ENCODE data around the gene LRP1B. TPM values are rescaled to one million over a fixed set of nuclear protein-coding genes. Genes with fewer than 3 reads are reported as not detected.
A peak's percentile ranks its signal among the peaks of the same experiment; 100 is the strongest.

LRP1B gene
- polyA plus RNA-seq, 6 donors from 2014 or later: not detected

GRCh38 chr2:141490886-141491285, 639.9 kb downstream of the LRP1B start:
- H3K4me3 Mint-ChIP-seq: no peak overlapping the region
- H3K36me3 Mint-ChIP-seq: no peaks in the 10 kb centered on the region
- H3K27me3 Mint-ChIP-seq: no peaks in the 10 kb centered on the region
- ATAC-seq (ENCODE audit: low read depth in 2 of 2): no peak
- H3K27ac Mint-ChIP-seq: no peak overlapping the region
- H3K4me1 Mint-ChIP-seq: no peaks in the 10 kb centered on the region
- DNase-seq: no peak
- H3K9me3 Mint-ChIP-seq: no peaks in the 10 kb centered on the region

- Mint-ChIP-seq H3K27me3 (no peaks in the 10 kb centered on the region), H3K36me3 (no peaks in the 10 kb centered on the region), H3K4me1 (peaks cover 5 to 12% (median 6%) of the 10 kb centered on the region in 3 donors)
Measured at GRCh38 chr2:141482697-141483096, 648.1 kb downstream of the LRP1B start.

GRCh38 chr2:141475801-141476200, 655.0 kb downstream of the LRP1B start:
- DNase-seq: no peak
- H3K4me1 Mint-ChIP-seq: peaks cover 0 to 2% (median 0%) of the 10 kb centered on the region in 3 donors
- no peaks in the 10 kb centered on the region for H3K9me3 Mint-ChIP-seq
- no peak overlapping the region for H3K4me3 Mint-ChIP-seq
- no peaks in the 10 kb centered on the region for H3K27me3 Mint-ChIP-seq
- no peak overlapping the region for H3K27ac Mint-ChIP-seq
- no peaks in the 10 kb centered on the region for H3K36me3 Mint-ChIP-seq
- ATAC-seq (ENCODE audit: low read depth in 2 of 2): no peak

More at GRCh38 chr2:141482697-141483096, 648.1 kb downstream of the LRP1B start:
- Mint-ChIP-seq H3K4me3 (no peak overlapping the region), H3K9me3 (peaks cover 0 to 1% (median 0%) of the 10 kb centered on the region in 7 donors), H3K27ac (no peak overlapping the region)
- DNase-seq (no peak), ATAC-seq (ENCODE audit: low read depth in 2 of 2) (no peak)

- no peak overlapping the region for H3K27ac Mint-ChIP-seq
- DNase-seq (no peak), ATAC-seq (ENCODE audit: low read depth in 2 of 2) (no peak)
- H3K4me3 Mint-ChIP-seq: no peak overlapping the region
- H3K4me1 Mint-ChIP-seq: no peaks in the 10 kb centered on the region
- no peaks in the 10 kb centered on the region for H3K27me3 Mint-ChIP-seq
- H3K36me3 Mint-ChIP-seq: no peaks in the 10 kb centered on the region
- H3K9me3 Mint-ChIP-seq: no peaks in the 10 kb centered on the region
Measured at GRCh38 chr2:141468761-141469160, 662.1 kb downstream of the LRP1B start.

- H3K27ac Mint-ChIP-seq: no peak overlapping the region
- no peaks in the 10 kb centered on the region for H3K9me3 Mint-ChIP-seq
- no peaks in the 10 kb centered on the region for H3K27me3 Mint-ChIP-seq
- H3K4me1 Mint-ChIP-seq: no peaks in the 10 kb centered on the region
- ATAC-seq (ENCODE audit: low read depth in 2 of 2) (no peak), DNase-seq (no peak)
- no peak overlapping the region for H3K4me3 Mint-ChIP-seq
- H3K36me3 Mint-ChIP-seq: no peaks in the 10 kb centered on the region
Measured at GRCh38 chr2:141467331-141467730, 663.5 kb downstream of the LRP1B start.

GRCh38 chr2:141464995-141465394, 665.8 kb downstream of the LRP1B start:
- ATAC-seq (ENCODE audit: low read depth in 2 of 2) (no peak), DNase-seq (no peak)
- Mint-ChIP-seq H3K27ac (peak overlapping the region in 1 of 6 donors; percentile 71), H3K36me3 (no peaks in the 10 kb centered on the region), H3K4me1 (no peaks in the 10 kb centered on the region), H3K9me3 (no peaks in the 10 kb centered on the region), H3K27me3 (no peaks in the 10 kb centered on the region), H3K4me3 (no peak overlapping the region)

- no peak for DNase-seq
- no peaks in the 10 kb centered on the region for H3K9me3 Mint-ChIP-seq
- ATAC-seq (ENCODE audit: low read depth in 2 of 2): no peak
Measured at GRCh38 chr2:141458351-141458750, 672.5 kb downstream of the LRP1B start.

GRCh38 chr2:141455877-141456276, 674.9 kb downstream of the LRP1B start:
- H3K4me3 Mint-ChIP-seq: no peak overlapping the region
- H3K36me3 Mint-ChIP-seq: no peaks in the 10 kb centered on the region
- H3K4me1 Mint-ChIP-seq: no peaks in the 10 kb centered on the region
- H3K27me3 Mint-ChIP-seq: no peaks in the 10 kb centered on the region
- ATAC-seq (ENCODE audit: low read depth in 2 of 2) (no peak), DNase-seq (no peak)
- no peak overlapping the region for H3K27ac Mint-ChIP-seq
- no peaks in the 10 kb centered on the region for H3K9me3 Mint-ChIP-seq

More at GRCh38 chr2:141458351-141458750, 672.5 kb downstream of the LRP1B start:
- H3K4me1 Mint-ChIP-seq: no peaks in the 10 kb centered on the region
- no peak overlapping the region for H3K4me3 Mint-ChIP-seq
- no peaks in the 10 kb centered on the region for H3K36me3 Mint-ChIP-seq
- H3K27me3 Mint-ChIP-seq: no peaks in the 10 kb centered on the region
- no peak overlapping the region for H3K27ac Mint-ChIP-seq

- no peaks in the 10 kb centered on the region for H3K9me3 Mint-ChIP-seq
- no peak overlapping the region for H3K27ac Mint-ChIP-seq
- no peak overlapping the region for H3K4me3 Mint-ChIP-seq
- H3K27me3 Mint-ChIP-seq: no peaks in the 10 kb centered on the region
- ATAC-seq (ENCODE audit: low read depth in 2 of 2) (no peak), DNase-seq (no peak)
- no peaks in the 10 kb centered on the region for H3K36me3 Mint-ChIP-seq
- H3K4me1 Mint-ChIP-seq: no peaks in the 10 kb centered on the region
Measured at GRCh38 chr2:141455211-141455826, 675.5 kb downstream of the LRP1B start.

- no peaks in the 10 kb centered on the region for H3K27me3 Mint-ChIP-seq
- H3K36me3 Mint-ChIP-seq: no peaks in the 10 kb centered on the region
- peaks cover 0 to 10% (median 2%) of the 10 kb centered on the region in 7 donors for H3K9me3 Mint-ChIP-seq
- DNase-seq: no peak
- H3K4me1 Mint-ChIP-seq: no peaks in the 10 kb centered on the region
- H3K4me3 Mint-ChIP-seq: no peak overlapping the region
- no peak for ATAC-seq (ENCODE audit: low read depth in 2 of 2)
- no peak overlapping the region for H3K27ac Mint-ChIP-seq
Measured at GRCh38 chr2:141440072-141440635, 690.7 kb downstream of the LRP1B start.

- ATAC-seq (ENCODE audit: low read depth in 2 of 2) (no peak), DNase-seq (no peak)
- Mint-ChIP-seq H3K36me3 (no peaks in the 10 kb centered on the region), H3K27ac (no peak overlapping the region), H3K4me1 (no peaks in the 10 kb centered on the region), H3K9me3 (peaks cover 0 to 10% (median 3%) of the 10 kb centered on the region in 7 donors), H3K27me3 (no peaks in the 10 kb centered on the region), H3K4me3 (no peak overlapping the region)
Measured at GRCh38 chr2:141439524-141439923, 691.3 kb downstream of the LRP1B start.

GRCh38 chr2:141438536-141438935, 692.3 kb downstream of the LRP1B start:
- ATAC-seq (ENCODE audit: low read depth in 2 of 2) (no peak), DNase-seq (no peak)
- H3K27me3 Mint-ChIP-seq: no peaks in the 10 kb centered on the region
- no peaks in the 10 kb centered on the region for H3K4me1 Mint-ChIP-seq
- no peak overlapping the region for H3K27ac Mint-ChIP-seq
- no peaks in the 10 kb centered on the region for H3K36me3 Mint-ChIP-seq
- H3K9me3 Mint-ChIP-seq: peaks cover 0 to 6% (median 2%) of the 10 kb centered on the region in 7 donors
- no peak overlapping the region for H3K4me3 Mint-ChIP-seq

GRCh38 chr2:141437521-141437920, 693.3 kb downstream of the LRP1B start:
- peaks cover 0 to 6% (median 2%) of the 10 kb centered on the region in 7 donors for H3K9me3 Mint-ChIP-seq
- H3K27me3 Mint-ChIP-seq: no peaks in the 10 kb centered on the region
- H3K27ac Mint-ChIP-seq: no peak overlapping the region
- DNase-seq (no peak), ATAC-seq (ENCODE audit: low read depth in 2 of 2) (no peak)
- H3K4me1 Mint-ChIP-seq: no peaks in the 10 kb centered on the region
- H3K4me3 Mint-ChIP-seq: no peak overlapping the region
- no peaks in the 10 kb centered on the region for H3K36me3 Mint-ChIP-seq

GRCh38 chr2:141423124-141423523, 707.7 kb downstream of the LRP1B start:
- no peak for ATAC-seq (ENCODE audit: low read depth in 2 of 2)
- H3K36me3 Mint-ChIP-seq: no peaks in the 10 kb centered on the region
- no peaks in the 10 kb centered on the region for H3K27me3 Mint-ChIP-seq
- no peaks in the 10 kb centered on the region for H3K9me3 Mint-ChIP-seq
- peaks cover 0 to 4% (median 0%) of the 10 kb centered on the region in 3 donors for H3K4me1 Mint-ChIP-seq
- no peak overlapping the region for H3K27ac Mint-ChIP-seq
- DNase-seq: no peak
- H3K4me3 Mint-ChIP-seq: no peak overlapping the region
